A549 (cell line): Measurements from ENCODE around the gene TRIM28. TPM values are rescaled to one million over a fixed set of nuclear protein-coding genes. Genes with fewer than 3 reads are reported as not detected.
A peak's percentile ranks its signal among the peaks of the same experiment; 100 is the strongest.

ENCODE experiments used
- ATAC-seq, 2 experiments: fragments of 200-7000 bp in 1 of 2; fragments of >200 bp in 1 of 2; cut with Nextera tagmentation in 1 of 2; cut with Tn5 transposase in 1 of 2; 3 replicates each; pipeline versions ENCODE4 v1.8.0 to v1.9.1; 2018 to 2020; ENCODE audit warnings: mild to moderate bottlenecking in 1 of 2, moderate library complexity in 1 of 2
- CTCF ChIA-PET: fragments of 300-600 bp; sonication (Branson Sonifier 250); formaldehyde crosslinking; extraction: SDS; loops from one replicate; lab custom pipeline; 2021; ENCODE audit warnings: antibody characterized with exemption, inconsistent platforms; lab: Yijun Ruan, JAX
- POLR2A ChIA-PET: fragments of 350-600 bp; formaldehyde crosslinking; extraction: SDS; loops from one replicate; lab custom pipeline; 2021; ENCODE audit warnings: antibody characterized with exemption, inconsistent platforms; lab: Yijun Ruan, JAX
- DNase-seq, 2 experiments: peaks; one replicate each; pipeline versions ENCODE4 v3.0.0 to v3.0.0-alpha.2; 2011 to 2016; ENCODE audit warnings: low read depth in 1 of 2, low spot score in 1 of 2
- FAIRE-seq: peaks from 2 replicates; lab custom pipeline; 2011; peaks lifted over from hg19 to GRCh38; lab: Jason Lieb, UNC
- H3K27ac ChIP-seq, 2 experiments: fragments of >200 bp; sonication (Bioruptor Twin); formaldehyde crosslinking; 3 replicates each; pipeline ENCODE4 v1.5.1; 2016 to 2017
- H3K4me1 ChIP-seq: fragments of >200 bp; sonication (Bioruptor Twin); formaldehyde crosslinking; 3 replicates; pipeline ENCODE4 v1.6.1; 2016
- H3K4me2 ChIP-seq: fragments of >200 bp; sonication (Bioruptor Twin); formaldehyde crosslinking; 3 replicates; pipeline ENCODE4 v1.6.1; 2016
- H3K4me3 ChIP-seq: fragments of >200 bp; sonication (Bioruptor Twin); formaldehyde crosslinking; 3 replicates; pipeline ENCODE4 v1.5.1; 2016
- H3K9me3 ChIP-seq: fragments of >200 bp; sonication (Bioruptor Twin); formaldehyde crosslinking; 3 replicates; pipeline ENCODE4 v1.6.1; 2016
- ATOH8 ChIP-seq: fragments of 250-450 bp; sonication (Bioruptor Pico); IDR thresholded peaks from 2 replicates; pipeline ENCODE4 v1.5.0; 2020; ENCODE audit warnings: low read depth, mild to moderate bottlenecking, moderate library complexity
- BHLHE40 ChIP-seq: IDR thresholded peaks from 2 replicates; pipeline ENCODE4 v1.6.1; 2012; ENCODE audit warnings: low read depth, low read length, inconsistent platforms
- CBX2 ChIP-seq: fragments of 200-600 bp; sonication (generic); IDR thresholded peaks from 2 replicates; pipeline ENCODE4 v1.6.1; 2016; ENCODE audit warnings: low read depth, mild to moderate bottlenecking, borderline replicate concordance
- CBX8 ChIP-seq: fragments of 200-600 bp; sonication (generic); IDR thresholded peaks from 2 replicates; pipeline ENCODE4 v1.6.1; 2016
- CHD2 ChIP-seq: fragments of 150-350 bp; IDR thresholded peaks from 2 replicates; pipeline ENCODE4 v1.6.1; 2014; ENCODE audit warnings: low read length; ENCODE audit not compliant: partially characterized antibody
- E2F6 ChIP-seq: IDR thresholded peaks from 2 replicates; pipeline ENCODE4 v1.6.1; 2012; ENCODE audit warnings: low read depth, borderline replicate concordance
- EHMT2 ChIP-seq: fragments of 200-600 bp; sonication (generic); IDR thresholded peaks from 2 replicates; pipeline ENCODE4 v1.6.1; 2016; ENCODE audit warnings: antibody characterized with exemption, low read depth, mild to moderate bottlenecking, moderate library complexity
- ELK1 ChIP-seq: fragments of 150-350 bp; IDR thresholded peaks from 2 replicates; pipeline ENCODE4 v1.6.1; 2014; ENCODE audit warnings: low read depth, mild to moderate bottlenecking, low read length
- ESRRA ChIP-seq: fragments of 150-350 bp; IDR thresholded peaks from 2 replicates; pipeline ENCODE4 v1.6.1; 2014; ENCODE audit warnings: mild to moderate bottlenecking, low read length, borderline replicate concordance
- FOSL2 ChIP-seq, 2 experiments: fragments of 450-650 bp in 1 of 2; fragments of >200 bp in 1 of 2; sonication (Bioruptor Twin) in 1 of 2; formaldehyde crosslinking; IDR thresholded peaks; 2 replicates each; pipeline versions ENCODE4 v1.5.0 to v1.6.1; 2016 to 2020; ENCODE audit warnings: mild to moderate bottlenecking in 1 of 2, moderate library complexity in 1 of 2
- GATA3 ChIP-seq: IDR thresholded peaks from 2 replicates; pipeline ENCODE4 v1.6.1; 2012; ENCODE audit warnings: borderline replicate concordance
- HOXA7 ChIP-seq: fragments of 250-450 bp; sonication (Bioruptor Pico); IDR thresholded peaks from 2 replicates; pipeline ENCODE4 v1.5.0; 2020; ENCODE audit warnings: mild to moderate bottlenecking, moderate library complexity
- HOXB5 ChIP-seq: fragments of 250-450 bp; sonication (Bioruptor Pico); IDR thresholded peaks from 2 replicates; pipeline ENCODE4 v1.5.0; 2020; ENCODE audit warnings: mild to moderate bottlenecking, moderate library complexity
- JUN ChIP-seq, 2 experiments: fragments of >200 bp; sonication (Bioruptor Twin); formaldehyde crosslinking; IDR thresholded peaks; 2 replicates in 1 of 2; 3 replicates in 1 of 2; pipeline ENCODE4 v1.6.1; 2016 to 2017
- MAFK ChIP-seq: fragments of 450-650 bp; IDR thresholded peaks from 2 replicates; pipeline ENCODE4 v1.6.1; 2014; ENCODE audit not compliant: partially characterized antibody
- MAX ChIP-seq: IDR thresholded peaks from 2 replicates; pipeline ENCODE4 v1.6.1; 2012
- MAZ ChIP-seq: fragments of 150-350 bp; IDR thresholded peaks from 2 replicates; pipeline ENCODE4 v1.6.1; 2014; ENCODE audit warnings: antibody characterized with exemption, low read depth, low read length, borderline replicate concordance
- NFE2L2 ChIP-seq: fragments of 150-350 bp; conservative IDR thresholded peaks from 2 replicates; pipeline ENCODE4 v1.6.1; 2014; ENCODE audit warnings: low read length
- PBX3 ChIP-seq: IDR thresholded peaks from 2 replicates; pipeline ENCODE4 v1.6.1; 2012
- RAD21 ChIP-seq, 2 experiments: fragments of >200 bp in 1 of 2; sonication (Bioruptor Twin) in 1 of 2; formaldehyde crosslinking in 1 of 2; IDR thresholded peaks in 1 of 2; conservative IDR thresholded peaks in 1 of 2; 2 replicates in 1 of 2; 3 replicates in 1 of 2; pipeline ENCODE4 v1.6.1; 2012 to 2018; ENCODE audit warnings: inconsistent platforms in 1 of 2
- RARB ChIP-seq: fragments of 250-450 bp; sonication (Bioruptor Pico); IDR thresholded peaks from 2 replicates; pipeline ENCODE4 v1.8.0; 2021; ENCODE audit warnings: mild to moderate bottlenecking, moderate library complexity
- RCOR1 ChIP-seq: fragments of 150-350 bp; IDR thresholded peaks from 2 replicates; pipeline ENCODE4 v1.6.1; 2014; ENCODE audit warnings: antibody characterized with exemption, low read length, low read depth
- REST ChIP-seq: fragments of 200-600 bp; sonication (generic); IDR thresholded peaks from 2 replicates; pipeline ENCODE4 v1.6.1; 2016; ENCODE audit warnings: antibody characterized with exemption, mild to moderate bottlenecking, moderate library complexity
- SMC3 ChIP-seq: fragments of >200 bp; sonication (Bioruptor Twin); formaldehyde crosslinking; IDR thresholded peaks from 3 replicates; pipeline ENCODE4 v1.6.1; 2018; ENCODE audit warnings: inconsistent platforms
- ZFP36 ChIP-seq: fragments of 450-650 bp; IDR thresholded peaks from 2 replicates; pipeline ENCODE4 v1.6.1; 2014; ENCODE audit warnings: borderline replicate concordance; ENCODE audit not compliant: partially characterized antibody
- ZSCAN20 ChIP-seq: fragments of 250-450 bp; sonication (Bioruptor Pico); IDR thresholded peaks from 2 replicates; pipeline ENCODE4 v1.8.0; 2022; ENCODE audit warnings: mild to moderate bottlenecking, moderate library complexity
- WGBS: methylation state at CpG from one replicate; pipeline ENCODE4 v1.1.6; 2017; ENCODE audit errors: missing lambda C conversion rate; 5-methylcytosine and 5-hydroxymethylcytosine counted together
- polyA plus RNA-seq, 4 experiments: library from polyadenylated mRNA; depleted of rRNA in 3 of 4; stranded (reverse); fragments of >200 nt; fragmentation: RNase III in 1 of 4; extraction: RNeasy Plus Mini Kit Qiagen cat#74134 plus additional on column Dnase treatment in 1 of 4; gene quantifications; 2 replicates in 3 of 4; 3 replicates in 1 of 4; pipeline ENCODE4 v1.2.3, GENCODE V29; 2011 to 2017
- TF ChIP-seq, protein P1 (sequence below): fragments of >200 bp; sonication (Bioruptor Twin); formaldehyde crosslinking; IDR thresholded peaks from 3 replicates; pipeline ENCODE4 v1.6.1; 2016

TRIM28 gene
- polyA plus RNA-seq, 2 of the 4 experiments (the other 2 are of a cell fraction), result 576 to 656 TPM

- ATAC-seq (no peak), DNase-seq (no peak), FAIRE-seq (no peak)
- 63% methylated on average over 1 of the region's 1 CpG for WGBS
- Histone ChIP-seq H3K4me1 (peaks cover 34% of the 10 kb centered on the region), H3K4me3 (no peak overlapping the region), H3K4me2 (no peak overlapping the region), H3K9me3 (no peaks in the 10 kb centered on the region), H3K27ac (no peak overlapping the region)
- CTCF ChIA-PET, result interaction anchor here (0.6 to 13.8 kb wide), 2 partner anchors 15 to 31 kb away, joined by 3 to 222 read pairs; partner anchors contain the start of gene ZBTB45
- TF ChIP-seq NFE2L2, result no peak
- no peak for TF ChIP-seq MAX
- TF ChIP-seq SMC3, result no peak
- no peak for TF ChIP-seq REST
- TF ChIP-seq FOSL2 (IDR thresholded peaks at IDR 0.05), result no peak
- no peak for TF ChIP-seq FOSL2 (CRISPR knock-in tag; IDR thresholded peaks at IDR 0.05)
- no peak for TF ChIP-seq ATOH8
- no peak for TF ChIP-seq MAZ
- TF ChIP-seq ZFP36, result no peak
- TF ChIP-seq BHLHE40, result no peak
- TF ChIP-seq, protein P1, sequence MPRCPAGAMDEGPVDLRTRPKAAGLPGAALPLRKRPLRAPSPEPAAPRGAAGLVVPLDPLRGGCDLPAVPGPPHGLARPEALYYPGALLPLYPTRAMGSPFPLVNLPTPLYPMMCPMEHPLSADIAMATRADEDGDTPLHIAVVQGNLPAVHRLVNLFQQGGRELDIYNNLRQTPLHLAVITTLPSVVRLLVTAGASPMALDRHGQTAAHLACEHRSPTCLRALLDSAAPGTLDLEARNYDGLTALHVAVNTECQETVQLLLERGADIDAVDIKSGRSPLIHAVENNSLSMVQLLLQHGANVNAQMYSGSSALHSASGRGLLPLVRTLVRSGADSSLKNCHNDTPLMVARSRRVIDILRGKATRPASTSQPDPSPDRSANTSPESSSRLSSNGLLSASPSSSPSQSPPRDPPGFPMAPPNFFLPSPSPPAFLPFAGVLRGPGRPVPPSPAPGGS, result no peak
- no peak for TF ChIP-seq RAD21 (conservative IDR thresholded peaks at IDR 0.05 in 1 of 2, IDR thresholded peaks at IDR 0.05 in 1 of 2)
- no peak for TF ChIP-seq JUN (IDR thresholded peaks at IDR 0.05)
- TF ChIP-seq ELK1, result no peak
- TF ChIP-seq CBX2, result no peak
- no peak for TF ChIP-seq CBX8
- TF ChIP-seq EHMT2, result no peak
- POLR2A ChIA-PET, result interaction anchor here (1.2 to 6.8 kb wide), 3 partner anchors 11 to 37 kb away, joined by 3 to 85 read pairs (median 3); partner anchors contain the start of gene ZBTB45
These were observed 7.2 kb downstream of the TRIM28 start for GRCh38 chr19:58551123-58551497.

DNA sequence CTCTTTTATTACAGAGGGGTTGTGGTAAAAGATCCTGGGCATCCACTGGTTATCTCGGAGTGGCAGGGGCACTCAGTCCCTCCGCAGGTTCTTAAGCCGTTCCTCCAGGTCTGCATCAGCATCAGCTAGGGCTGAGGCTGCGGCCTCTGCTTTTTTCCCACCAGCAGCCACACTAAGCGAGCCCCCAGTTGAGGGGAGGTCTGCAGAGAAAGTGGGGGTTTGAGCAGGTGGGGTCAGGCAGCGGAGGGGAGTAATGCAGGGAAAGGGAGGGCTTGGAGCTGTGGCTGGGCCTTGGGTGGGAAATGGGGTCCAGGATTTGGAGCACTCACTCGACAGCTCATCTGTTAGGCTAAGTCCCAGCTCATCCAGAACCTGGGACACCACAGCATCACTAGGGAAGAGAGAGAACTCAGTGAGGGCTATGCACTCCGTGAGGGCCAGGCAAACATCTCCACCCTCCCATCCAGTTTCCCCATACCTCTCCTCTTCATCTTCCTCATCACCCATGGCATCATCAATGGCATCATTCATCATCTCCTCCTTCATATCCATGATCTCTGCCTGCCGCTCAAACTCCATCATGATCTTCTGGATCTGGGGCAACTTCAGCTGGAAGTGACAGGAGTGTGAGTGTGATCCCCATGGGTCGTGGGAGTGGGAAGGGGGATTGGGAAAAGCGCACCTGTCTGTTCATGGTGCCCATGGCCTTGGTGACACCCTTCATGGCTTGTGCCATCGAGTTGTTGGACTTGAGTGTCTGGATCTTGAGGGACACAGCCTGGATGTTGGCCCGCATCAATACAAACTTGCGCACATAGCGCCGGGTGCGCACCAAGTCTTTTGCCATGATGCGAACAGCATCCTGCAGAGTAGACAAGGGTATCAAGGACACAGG lies 8.0 kb downstream of the TRIM28 start:
- H3K27ac ChIP-seq, result no peak overlapping the region
- peaks cover 34% of the 10 kb centered on the region for H3K4me1 ChIP-seq
- POLR2A ChIA-PET, result interaction anchor here (1.2 to 6.8 kb wide), 3 partner anchors 7 to 31 kb away, joined by 3 to 103 read pairs (median 85); partner anchors contain the start of genes TRIM28 and ZBTB45
- H3K4me3 ChIP-seq, result no peak overlapping the region
- no peak for DNase-seq
- no peak for ATAC-seq
- H3K4me2 ChIP-seq, result no peak overlapping the region
- FAIRE-seq, result no peak
- no peaks in the 10 kb centered on the region for H3K9me3 ChIP-seq
- 93% methylated on average over 18 of the region's 18 CpGs for WGBS
- CTCF ChIA-PET, result interaction anchor here (0.6 to 13.8 kb wide), 2 partner anchors 14 to 32 kb away, joined by 3 to 222 read pairs; partner anchors contain the start of gene ZBTB45
- peak in 1 of 2 experiments; percentile 21; a peak in 2 of 5 replicates for TF ChIP-seq JUN (IDR thresholded peaks at IDR 0.05)
- TF ChIP-seq GATA3, result 0 out of 2 replicates have a peak, but pooled peaks have one; percentile 9
- peak; percentile 60; the same call in 1 of the 2 replicates for TF ChIP-seq PBX3
- no peak for TF ChIP-seq ESRRA
- TF ChIP-seq MAFK, result no peak
- no peak for TF ChIP-seq E2F6
- TF ChIP-seq HOXA7, result 0 out of 2 replicates have a peak, but pooled peaks have one; percentile 9
- TF ChIP-seq HOXB5 (CRISPR knock-in tag), result no peak
- TF ChIP-seq CHD2, result no peak
- no peak for TF ChIP-seq ZSCAN20 (CRISPR knock-in tag)
- TF ChIP-seq RARB (CRISPR knock-in tag), result 0 out of 2 replicates have a peak, but pooled peaks have one; percentile 28
- TF ChIP-seq RCOR1, result no peak
